ENCODE data around the gene BDP1. TPM values are rescaled to one million over a fixed set of nuclear protein-coding genes. Genes with fewer than 3 reads are reported as not detected.

BDP1 gene
- total RNA-seq, 1 donor from 2014 or later: 37.0 TPM

DNA sequence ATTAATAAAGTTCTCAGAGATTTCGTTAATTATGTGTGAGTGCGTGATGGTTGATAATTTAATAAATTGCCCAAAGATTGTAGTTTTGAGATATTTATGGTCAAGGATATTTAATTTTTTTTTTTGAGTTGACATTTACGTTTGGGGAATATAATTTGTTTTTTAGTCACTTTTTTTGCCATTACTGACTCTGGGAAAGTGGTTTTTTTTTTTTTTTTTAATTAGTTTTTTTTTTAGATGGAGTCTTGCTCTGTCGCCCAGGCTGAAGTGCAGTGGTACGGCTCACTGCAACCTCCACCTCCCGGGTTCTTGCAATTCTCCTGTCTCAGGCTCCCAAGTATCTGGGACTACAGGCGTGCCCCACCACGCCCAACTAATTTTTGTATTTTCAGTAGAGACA is 1.7 kb downstream of the BDP1 start:
- TF ChIP-seq CTCF (IDR thresholded peaks at IDR 0.05; ENCODE audit: partially characterized antibody, unreplicated experiment): no peak
- peaks cover 8% of the 10 kb centered on the region for H3K9me3 Mint-ChIP-seq (ENCODE audit: unreplicated experiment)

DNA sequence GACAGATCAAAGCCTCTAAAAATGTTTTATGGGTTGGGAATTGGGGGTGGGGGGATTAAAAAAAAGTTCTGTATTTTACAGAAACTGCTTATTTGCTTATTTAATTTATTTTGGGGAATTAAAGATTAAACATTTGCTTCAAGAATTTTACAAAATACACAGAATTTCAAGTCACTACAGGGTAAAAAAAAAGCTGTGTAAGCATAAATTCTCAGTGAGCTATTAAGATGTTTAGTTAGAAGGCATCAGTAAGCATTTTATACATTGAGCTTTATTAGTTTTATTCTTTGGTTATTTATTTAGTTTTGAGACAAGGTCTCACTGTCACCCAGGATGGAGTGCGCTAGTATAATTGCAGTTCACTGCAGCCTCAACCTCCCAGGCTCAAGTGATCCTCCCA is 5.2 kb downstream of the BDP1 start:
- H3K4me3 Mint-ChIP-seq (ENCODE audit: unreplicated experiment): no peak overlapping the region
- peaks cover 7% of the 10 kb centered on the region for H3K4me1 Mint-ChIP-seq (ENCODE audit: low read depth, unreplicated experiment)
- no peak for TF ChIP-seq CTCF (IDR thresholded peaks at IDR 0.05; ENCODE audit: partially characterized antibody, unreplicated experiment)
- H3K27ac Mint-ChIP-seq (ENCODE audit: unreplicated experiment): no peak overlapping the region
- no peaks in the 10 kb centered on the region for H3K36me3 Mint-ChIP-seq (ENCODE audit: unreplicated experiment)
- no peak for DNase-seq
- H3K27me3 Mint-ChIP-seq (ENCODE audit: unreplicated experiment): no peaks in the 10 kb centered on the region
- peaks cover 5% of the 10 kb centered on the region for H3K9me3 Mint-ChIP-seq (ENCODE audit: unreplicated experiment)

More for the DNA sequence above, 1.7 kb downstream of the BDP1 start:
- Mint-ChIP-seq H3K4me3 (ENCODE audit: unreplicated experiment) (peak overlapping the region; percentile 97), H3K4me1 (ENCODE audit: low read depth, unreplicated experiment) (peaks cover 7% of the 10 kb centered on the region), H3K27me3 (ENCODE audit: unreplicated experiment) (peaks cover 6% of the 10 kb centered on the region), H3K36me3 (ENCODE audit: unreplicated experiment) (no peaks in the 10 kb centered on the region), H3K27ac (ENCODE audit: unreplicated experiment) (no peak overlapping the region)
- DNase-seq: no peak

DNA sequence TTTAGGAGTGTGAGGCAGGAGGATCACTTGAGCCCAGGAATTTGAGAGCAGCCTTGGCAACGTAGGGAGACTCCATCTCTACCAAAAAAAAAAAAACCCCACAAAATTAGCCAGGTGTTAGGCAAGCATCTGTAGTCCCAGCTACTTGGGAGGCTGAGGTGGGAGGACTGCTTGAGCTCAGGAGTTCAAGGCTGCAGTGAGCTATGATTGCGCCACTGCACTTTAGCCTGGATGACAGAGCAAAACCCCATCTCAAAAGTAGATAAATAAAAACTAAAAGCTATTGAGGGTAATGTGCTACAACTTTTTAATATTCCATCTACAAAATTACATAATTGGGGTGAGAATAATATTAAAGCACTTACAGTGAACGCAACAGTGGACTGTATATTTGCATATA is 5.9 kb downstream of the BDP1 start:
- H3K9me3 Mint-ChIP-seq (ENCODE audit: unreplicated experiment): no peaks in the 10 kb centered on the region
- no peak for DNase-seq
- no peaks in the 10 kb centered on the region for H3K36me3 Mint-ChIP-seq (ENCODE audit: unreplicated experiment)
- H3K4me1 Mint-ChIP-seq (ENCODE audit: low read depth, unreplicated experiment): peaks cover 7% of the 10 kb centered on the region
- H3K27me3 Mint-ChIP-seq (ENCODE audit: unreplicated experiment): no peaks in the 10 kb centered on the region
- TF ChIP-seq CTCF (IDR thresholded peaks at IDR 0.05; ENCODE audit: partially characterized antibody, unreplicated experiment): no peak
- no peak overlapping the region for H3K27ac Mint-ChIP-seq (ENCODE audit: unreplicated experiment)
- no peak overlapping the region for H3K4me3 Mint-ChIP-seq (ENCODE audit: unreplicated experiment)

DNA sequence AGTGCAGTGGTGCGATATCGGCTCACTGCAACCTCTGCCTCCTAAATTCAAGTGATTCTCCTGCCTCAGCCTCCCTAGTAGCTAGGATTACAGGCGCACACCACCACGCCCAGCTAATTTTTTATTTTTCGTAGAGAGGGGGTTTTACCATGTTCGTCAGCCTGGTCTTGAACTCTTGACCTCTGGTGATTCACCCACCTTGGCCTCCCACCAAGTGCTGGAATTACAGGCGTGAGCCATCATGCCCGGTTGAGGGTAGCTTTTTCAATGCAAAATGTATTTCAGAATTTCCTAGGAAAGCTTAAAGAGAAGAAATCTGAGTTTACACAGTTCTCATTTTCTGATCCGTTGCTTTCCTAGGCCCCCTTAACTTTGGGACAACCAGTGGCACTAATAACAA is 15.7 kb downstream of the BDP1 start:
- no peak for DNase-seq
- no peak overlapping the region for H3K27ac Mint-ChIP-seq (ENCODE audit: unreplicated experiment)
- no peaks in the 10 kb centered on the region for H3K27me3 Mint-ChIP-seq (ENCODE audit: unreplicated experiment)
- H3K4me3 Mint-ChIP-seq (ENCODE audit: unreplicated experiment): no peak overlapping the region
- TF ChIP-seq CTCF (IDR thresholded peaks at IDR 0.05; ENCODE audit: partially characterized antibody, unreplicated experiment): no peak
- no peaks in the 10 kb centered on the region for H3K4me1 Mint-ChIP-seq (ENCODE audit: low read depth, unreplicated experiment)
- no peaks in the 10 kb centered on the region for H3K9me3 Mint-ChIP-seq (ENCODE audit: unreplicated experiment)
- H3K36me3 Mint-ChIP-seq (ENCODE audit: unreplicated experiment): no peaks in the 10 kb centered on the region

- H3K27me3 Mint-ChIP-seq (ENCODE audit: unreplicated experiment): no peaks in the 10 kb centered on the region
- H3K27ac Mint-ChIP-seq (ENCODE audit: unreplicated experiment): no peak overlapping the region
- no peak for DNase-seq
- H3K9me3 Mint-ChIP-seq (ENCODE audit: unreplicated experiment): no peaks in the 10 kb centered on the region
- TF ChIP-seq CTCF (IDR thresholded peaks at IDR 0.05; ENCODE audit: partially characterized antibody, unreplicated experiment): peak; percentile 80
- no peaks in the 10 kb centered on the region for H3K4me1 Mint-ChIP-seq (ENCODE audit: low read depth, unreplicated experiment)
- no peaks in the 10 kb centered on the region for H3K36me3 Mint-ChIP-seq (ENCODE audit: unreplicated experiment)
- H3K4me3 Mint-ChIP-seq (ENCODE audit: unreplicated experiment): no peak overlapping the region
Measured at GRCh38 chr5:71475788-71476384, 20.4 kb downstream of the BDP1 start.
